Measurements from ENCODE around the gene PLEKHG4B.
"Not testable (repeated sequence)": the region's sequence is repeated elsewhere in the genome, so short reads cannot be mapped to it uniquely, and the experiment has no call there.

GRCh38 chr5:237931-238330, 146.0 kb downstream of the PLEKHG4B start:
- TF ChIP-seq CTCF, POLR2A (IDR thresholded peaks at IDR 0.05): not testable (repeated sequence)
